Kidney capillary endothelial cell (primary cell): ENCODE results near the gene AADAC.
"Not testable (repeated sequence)": the region's sequence is repeated elsewhere in the genome, so short reads cannot be mapped to it uniquely, and the experiment has no call there.

Source experiments
- DNase-seq: peaks from one replicate; pipeline ENCODE4 v3.0.0-alpha.2; 2018; ENCODE audit warnings: low spot score

Gene AADAC, protein sequence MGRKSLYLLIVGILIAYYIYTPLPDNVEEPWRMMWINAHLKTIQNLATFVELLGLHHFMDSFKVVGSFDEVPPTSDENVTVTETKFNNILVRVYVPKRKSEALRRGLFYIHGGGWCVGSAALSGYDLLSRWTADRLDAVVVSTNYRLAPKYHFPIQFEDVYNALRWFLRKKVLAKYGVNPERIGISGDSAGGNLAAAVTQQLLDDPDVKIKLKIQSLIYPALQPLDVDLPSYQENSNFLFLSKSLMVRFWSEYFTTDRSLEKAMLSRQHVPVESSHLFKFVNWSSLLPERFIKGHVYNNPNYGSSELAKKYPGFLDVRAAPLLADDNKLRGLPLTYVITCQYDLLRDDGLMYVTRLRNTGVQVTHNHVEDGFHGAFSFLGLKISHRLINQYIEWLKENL

DNA sequence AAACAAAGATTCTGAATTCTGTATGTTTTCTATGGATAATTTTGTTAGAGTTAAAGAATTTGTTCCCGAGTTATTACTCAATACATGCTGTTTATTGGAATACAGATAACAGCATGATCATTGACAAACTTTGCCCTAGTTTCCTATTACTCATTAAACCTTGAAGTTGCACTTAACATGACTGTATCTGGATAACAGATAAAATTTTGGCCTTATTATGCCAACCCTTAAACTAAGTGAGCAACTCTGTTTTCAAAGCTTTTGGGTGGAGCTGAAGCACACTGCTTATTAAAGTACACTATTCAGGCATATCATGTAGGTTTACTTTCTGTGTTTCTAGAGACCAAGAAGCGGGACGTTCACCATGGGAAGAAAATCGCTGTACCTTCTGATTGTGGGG is at the start of gene AADAC:
AADAC (plus strand) TSS at position 318 of the 400 bp plus-strand sequence; CDS start at position 365, 47 bp downstream.
- no peak for DNase-seq

DNA sequence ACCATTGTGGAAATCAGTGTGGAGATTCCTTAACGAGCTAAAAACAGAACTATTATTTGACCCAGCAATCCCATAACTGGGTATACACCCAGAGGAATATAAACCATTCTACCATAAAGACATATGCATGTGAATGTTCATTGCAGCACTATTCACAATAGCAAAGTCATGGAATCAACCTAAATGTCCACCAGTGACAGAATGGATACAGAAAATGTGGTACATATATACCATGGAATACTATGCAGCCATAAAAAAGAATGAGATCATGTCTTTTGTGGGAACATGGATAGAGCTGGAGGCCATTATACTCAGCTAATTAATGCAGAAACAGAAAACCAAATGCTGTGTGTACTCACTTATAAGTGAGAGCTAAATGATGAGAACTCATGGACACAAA is 49.2 kb upstream of the AADAC start:
- DNase-seq, result not testable (repeated sequence)

DNA sequence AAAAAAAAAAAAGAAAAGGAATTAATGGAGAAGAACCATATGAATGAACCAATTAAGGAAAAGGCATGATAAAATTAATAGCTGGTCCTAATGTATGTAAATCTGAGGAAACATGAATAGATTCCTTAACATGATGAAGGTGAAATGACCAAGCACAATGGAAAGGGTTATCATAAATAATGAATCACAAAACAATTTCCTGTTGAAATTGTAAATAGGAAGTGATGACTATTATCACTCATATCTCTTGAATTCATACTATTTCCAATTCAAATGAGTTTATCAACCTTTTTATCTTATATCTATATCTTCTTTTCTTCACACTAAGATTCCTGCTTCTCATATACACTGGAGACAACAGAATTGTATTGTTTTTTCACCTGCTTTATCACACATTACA is 48.2 kb upstream of the AADAC start:
- DNase-seq, result peak; percentile 70

DNA sequence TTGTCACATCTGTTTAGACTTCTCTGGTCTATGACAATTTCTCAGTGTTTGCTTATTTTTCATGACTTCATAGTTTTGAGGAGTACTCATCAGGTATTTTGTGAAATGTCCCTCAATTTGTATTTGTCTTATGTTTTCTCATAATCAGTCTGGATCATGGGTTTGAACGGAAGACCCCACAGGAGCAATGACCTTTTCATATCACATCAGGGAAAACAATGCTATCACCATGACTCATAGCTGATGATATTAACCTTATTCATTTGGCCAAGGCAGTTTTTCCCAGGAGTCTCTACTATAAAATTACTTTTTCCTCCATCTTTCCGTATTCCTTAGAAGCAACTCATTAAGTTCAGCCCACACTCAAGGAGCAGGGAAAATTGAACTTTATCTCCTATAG is 47.5 kb upstream of the AADAC start:
- DNase-seq, result peak; percentile 76

DNA sequence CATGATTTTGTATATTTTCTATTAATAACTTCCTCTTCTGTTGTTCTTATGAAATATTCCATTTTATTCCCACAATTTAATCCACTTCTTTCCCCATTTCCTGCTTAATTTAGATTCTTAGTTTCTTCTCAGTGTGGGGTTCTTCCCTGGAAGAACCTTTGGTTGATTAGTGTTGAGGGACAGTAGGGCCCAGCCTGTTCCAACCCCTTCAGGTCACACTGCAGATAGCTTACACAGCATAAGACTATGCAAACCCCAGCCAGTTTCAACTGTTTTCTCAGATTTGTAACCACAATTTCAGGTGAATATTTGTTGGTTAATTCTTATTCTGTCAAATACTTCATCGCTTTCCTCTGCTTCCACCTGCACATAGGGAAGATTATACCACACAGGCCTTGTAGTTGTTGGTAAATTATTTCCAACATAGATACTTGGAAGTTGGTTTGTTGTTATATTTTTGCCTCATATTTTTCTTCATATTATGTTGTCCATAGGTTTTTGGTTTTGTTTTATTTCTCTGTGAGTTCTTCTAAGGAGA is 45.5 kb upstream of the AADAC start:
- DNase-seq, result no peak

DNA sequence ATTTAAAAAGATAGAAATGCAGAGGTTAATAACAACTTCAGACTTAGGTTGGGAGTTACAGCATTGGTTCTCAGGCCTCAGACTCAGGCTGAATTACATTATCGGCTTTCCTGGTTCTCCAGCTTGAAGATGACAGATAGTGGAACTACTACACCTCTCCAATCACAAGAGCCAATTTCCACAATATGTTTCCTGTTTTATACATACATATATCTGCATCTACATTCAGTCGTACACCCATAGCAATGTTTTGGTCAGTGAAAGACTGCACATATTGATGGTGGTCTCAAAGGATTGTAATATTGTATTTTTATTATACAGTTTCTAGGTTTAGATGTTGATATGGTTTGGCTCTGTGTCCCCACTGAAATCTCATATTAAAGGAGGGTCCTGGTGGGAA is 44.7 kb upstream of the AADAC start:
- DNase-seq, result no peak

DNA sequence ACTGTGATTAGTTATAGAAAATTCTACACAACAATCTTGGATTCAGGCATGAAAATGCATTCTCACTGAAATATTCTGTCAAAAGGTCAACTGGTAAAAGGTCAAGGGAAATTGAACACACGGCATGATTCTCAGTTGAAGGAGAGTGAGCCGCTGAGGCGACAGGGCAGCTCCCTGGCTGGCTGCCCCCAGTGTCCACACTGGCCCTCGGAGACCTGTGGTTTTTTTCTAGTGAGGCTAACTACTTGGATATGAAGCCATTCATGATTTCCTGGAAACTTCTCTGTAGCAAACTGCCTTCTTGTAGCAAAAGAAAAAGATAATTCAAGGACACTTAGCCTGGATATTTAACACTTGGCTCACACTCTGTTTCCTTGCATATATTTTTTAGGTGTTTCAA is 43.0 kb upstream of the AADAC start:
- no peak for DNase-seq

DNA sequence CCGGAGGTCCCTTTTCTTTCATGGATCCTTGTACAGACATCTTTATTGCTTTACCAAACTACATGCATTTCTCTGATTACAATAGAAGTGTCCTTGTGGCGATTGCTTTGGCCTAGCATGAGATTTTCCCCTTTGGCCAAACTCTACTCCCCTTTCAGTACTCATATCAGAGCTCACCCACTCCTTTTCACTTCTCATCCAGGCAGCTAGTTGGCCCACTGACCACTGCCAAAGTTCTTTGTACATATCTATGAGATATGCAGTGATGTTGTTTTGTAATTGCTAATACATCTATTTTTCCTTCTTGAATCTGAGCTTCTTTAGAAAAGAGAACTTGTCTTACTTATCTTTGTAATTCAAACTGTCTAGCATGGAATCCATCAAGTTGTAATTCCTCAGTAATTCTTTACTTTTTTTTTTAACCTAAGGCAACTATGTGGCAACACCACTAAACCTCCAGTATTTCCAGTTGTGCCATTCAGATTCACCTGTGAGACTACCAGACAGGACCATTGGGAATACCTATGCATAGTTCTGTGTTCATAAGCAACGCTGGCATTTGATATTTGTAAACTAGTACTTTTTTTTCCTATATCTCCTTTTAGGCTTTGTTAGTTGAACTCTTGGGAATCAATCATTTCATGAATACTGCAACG is 41.0 kb upstream of the AADAC start:
- DNase-seq, result no peak

DNA sequence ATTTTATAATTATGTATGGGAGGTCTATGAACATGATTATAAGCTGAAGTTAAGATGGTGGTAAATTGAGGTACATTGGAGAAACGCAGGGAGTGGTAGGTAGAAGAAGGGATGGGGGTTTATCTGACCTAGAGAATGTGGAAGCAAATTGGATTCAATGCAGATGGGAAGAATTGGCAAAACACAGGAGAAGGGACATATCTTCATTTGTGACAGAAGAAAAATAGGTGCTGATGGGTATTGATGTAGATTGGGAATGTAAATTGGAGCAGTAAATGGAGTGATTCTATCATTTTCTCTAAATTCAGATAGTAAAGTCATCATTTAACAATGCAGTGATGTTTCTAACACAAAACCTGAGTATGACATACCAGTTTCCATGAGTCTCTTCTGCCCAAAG is 39.7 kb upstream of the AADAC start:
- DNase-seq, result no peak

DNA sequence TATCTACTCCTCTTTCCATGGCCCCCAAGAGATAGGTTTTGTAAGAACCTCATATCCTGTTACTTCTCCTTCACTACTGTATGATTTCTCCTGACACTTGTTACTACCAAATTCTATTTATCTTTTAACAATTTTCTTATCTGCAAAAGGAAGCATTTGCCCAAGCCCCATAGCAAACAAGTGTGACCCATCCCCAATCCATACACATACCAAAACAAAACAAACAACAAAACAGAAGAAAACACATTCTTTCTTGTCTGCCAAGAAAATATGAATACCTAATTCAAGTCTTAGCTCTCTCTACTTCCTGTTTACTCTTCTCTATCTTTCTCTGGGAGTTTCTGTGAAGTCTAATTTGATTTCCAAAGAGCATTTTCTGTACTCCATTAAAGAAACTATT is 39.0 kb upstream of the AADAC start:
- no peak for DNase-seq

DNA sequence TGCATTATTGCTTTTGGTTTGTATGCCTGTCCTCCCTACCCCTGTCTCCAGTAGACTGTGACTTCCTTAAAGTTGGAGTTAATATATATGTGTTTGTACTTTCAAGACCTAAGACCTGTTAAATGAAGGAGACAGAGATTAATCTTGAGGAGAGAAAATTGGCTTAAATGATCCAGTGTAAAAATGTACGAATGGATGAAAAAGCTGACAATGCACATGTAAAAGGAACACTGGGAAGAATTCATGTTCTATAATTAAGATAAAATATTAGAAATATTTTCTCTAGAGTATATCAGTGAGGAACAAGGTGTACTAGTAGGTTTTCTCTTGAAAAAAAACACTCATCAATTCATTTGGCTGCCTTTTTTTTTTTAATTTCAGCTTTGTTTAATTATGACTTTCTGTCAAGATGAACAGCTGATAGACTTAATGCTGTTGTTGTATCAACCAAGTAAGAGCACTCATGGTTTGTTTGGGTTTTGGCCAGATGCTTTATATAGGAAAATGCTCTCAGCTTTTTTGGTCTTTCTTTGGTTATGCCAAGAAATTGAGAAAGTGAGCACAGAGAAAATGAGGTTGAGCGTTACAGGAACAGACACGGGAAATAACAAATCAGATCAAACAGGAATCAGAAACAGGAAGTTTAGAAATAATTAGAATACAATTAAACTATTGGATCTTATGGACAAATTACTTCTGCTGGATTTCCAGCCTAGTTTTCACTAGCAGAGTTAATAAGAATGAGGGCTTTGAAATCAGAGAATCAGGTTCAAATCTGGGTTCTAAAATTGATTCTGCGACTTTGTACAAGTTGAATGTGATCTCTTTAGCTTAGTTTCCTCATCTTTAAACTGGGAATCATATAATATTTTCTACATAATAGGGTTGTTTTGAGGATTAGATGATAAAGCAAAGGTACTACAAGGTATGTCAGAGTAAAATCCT is 38.3 kb upstream of the AADAC start:
- no peak for DNase-seq

DNA sequence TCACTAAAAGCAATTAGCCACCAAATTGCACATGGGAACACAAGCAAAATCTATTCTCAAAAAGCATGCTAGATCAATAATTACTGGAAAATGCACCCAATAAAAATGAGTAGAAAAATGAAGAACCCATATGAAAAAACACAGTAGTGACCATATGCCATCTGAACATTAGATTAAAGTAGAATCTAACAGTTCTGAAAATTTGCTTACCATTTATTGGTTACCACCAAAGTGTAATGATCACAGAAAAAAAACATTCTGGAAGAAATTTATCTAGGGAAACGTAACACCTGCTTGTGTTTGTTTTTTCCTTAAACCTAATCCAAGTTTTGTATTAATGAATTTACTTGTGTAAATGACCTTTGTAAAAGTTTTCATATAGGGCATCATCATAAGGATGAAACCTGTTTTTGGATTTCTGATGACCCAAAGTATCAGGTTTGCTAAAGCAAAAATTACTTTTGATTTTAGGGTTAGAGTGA is 37.6 kb upstream of the AADAC start:
- no peak for DNase-seq

DNA sequence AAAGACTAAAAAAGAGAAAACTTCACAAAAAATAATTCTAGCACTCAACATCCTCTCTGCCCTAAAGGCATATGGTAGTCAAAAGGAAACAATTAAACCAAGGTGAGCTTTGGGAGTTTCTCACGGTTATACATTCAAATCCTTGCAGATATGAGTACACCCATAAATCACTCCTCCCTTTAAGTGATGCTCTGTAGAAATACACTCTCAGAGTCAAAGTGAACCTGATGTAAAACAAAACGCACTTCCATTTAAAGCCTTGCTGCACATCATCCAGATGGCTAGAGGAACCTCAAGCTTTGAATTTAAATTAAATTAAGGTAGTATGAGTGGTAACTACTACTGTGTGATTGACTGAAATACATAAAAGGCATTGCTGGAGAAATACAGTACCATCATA is 36.0 kb upstream of the AADAC start:
- DNase-seq, result no peak

DNA sequence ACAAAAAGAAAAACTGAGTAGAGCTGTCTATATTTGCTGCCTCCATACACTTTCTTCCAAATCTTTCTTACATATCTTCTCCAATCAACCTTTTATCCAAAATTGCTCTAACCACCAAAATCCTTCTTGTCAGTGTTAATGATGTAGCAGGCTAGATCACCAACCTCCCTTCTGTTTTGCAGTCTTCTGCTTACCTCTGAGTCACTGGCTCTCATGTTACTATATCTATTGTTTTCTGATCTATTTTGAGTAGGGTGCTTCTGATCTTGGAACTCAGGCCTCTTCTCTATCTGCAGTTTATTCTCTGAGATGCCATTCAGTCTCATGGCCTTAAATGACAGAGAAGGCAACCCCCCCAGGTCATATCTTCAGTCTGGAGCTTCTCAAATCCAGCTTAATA is 26.3 kb upstream of the AADAC start:
- DNase-seq, result no peak

DNA sequence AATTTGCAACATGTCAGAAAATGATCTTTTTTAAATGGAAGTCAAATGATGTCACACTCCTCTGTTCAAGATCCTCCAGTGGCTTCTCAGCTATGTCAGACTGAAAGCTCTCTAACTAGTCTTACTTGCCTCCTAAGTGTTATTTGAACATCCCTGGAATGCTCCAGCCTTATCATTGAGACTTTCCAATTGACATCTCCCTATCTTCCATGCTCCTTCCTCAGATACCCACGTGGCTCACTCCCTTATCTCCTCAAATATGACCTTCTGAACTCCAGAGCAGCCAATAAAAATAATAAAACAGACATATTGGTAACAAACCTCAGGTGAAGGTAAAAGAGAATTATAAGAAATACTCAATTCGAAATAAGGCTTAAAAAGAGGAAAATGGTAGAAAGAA is 25.5 kb upstream of the AADAC start:
- DNase-seq, result no peak

DNA sequence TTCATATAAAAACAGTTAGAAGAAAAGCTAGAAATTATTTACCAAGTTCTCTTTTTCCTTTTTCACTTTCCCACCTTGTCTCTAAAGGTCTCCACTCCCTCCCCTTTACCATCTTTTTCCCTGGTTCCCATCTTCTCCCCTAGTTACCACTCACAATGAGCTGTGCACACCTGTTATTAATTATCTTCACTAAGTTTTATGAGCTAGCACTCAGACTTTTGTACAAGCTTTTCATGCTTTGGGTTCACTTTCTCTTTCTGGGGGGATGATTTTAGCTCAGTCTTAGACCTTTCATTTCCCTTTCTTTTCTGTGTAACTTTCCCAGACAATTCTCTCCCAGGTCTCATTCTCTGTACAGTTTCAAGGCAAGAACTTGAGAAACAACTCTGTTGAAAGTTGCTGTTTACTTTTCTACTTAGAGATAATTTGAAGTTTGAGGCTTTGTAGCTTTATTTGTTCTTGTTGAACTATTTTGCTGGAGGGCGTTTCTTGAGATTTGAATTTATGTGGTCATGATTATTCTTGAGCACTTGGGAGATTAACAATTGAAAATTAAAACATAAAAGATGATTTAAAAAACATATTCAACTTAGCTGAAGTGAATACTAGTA is 24.0 kb upstream of the AADAC start:
- no peak for DNase-seq

DNA sequence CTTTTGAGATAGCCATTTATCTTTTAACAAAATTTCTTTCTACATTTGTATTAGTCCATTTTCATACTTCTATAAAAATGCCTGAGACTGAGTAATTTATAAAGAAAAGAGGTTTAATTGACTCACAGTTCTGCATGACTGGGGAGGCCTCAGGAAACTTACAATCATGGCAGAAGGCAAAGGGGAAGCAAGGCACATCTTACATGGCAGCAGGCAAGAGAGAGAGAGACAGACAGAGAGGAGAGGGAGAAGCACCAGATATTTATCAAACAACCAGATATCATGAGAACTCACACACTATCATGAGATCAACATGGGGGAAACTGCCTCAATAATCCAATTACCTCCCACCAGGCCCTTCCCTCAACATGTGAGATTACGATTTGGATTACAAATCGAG is 23.2 kb upstream of the AADAC start:
- DNase-seq, result not testable (repeated sequence)

DNA sequence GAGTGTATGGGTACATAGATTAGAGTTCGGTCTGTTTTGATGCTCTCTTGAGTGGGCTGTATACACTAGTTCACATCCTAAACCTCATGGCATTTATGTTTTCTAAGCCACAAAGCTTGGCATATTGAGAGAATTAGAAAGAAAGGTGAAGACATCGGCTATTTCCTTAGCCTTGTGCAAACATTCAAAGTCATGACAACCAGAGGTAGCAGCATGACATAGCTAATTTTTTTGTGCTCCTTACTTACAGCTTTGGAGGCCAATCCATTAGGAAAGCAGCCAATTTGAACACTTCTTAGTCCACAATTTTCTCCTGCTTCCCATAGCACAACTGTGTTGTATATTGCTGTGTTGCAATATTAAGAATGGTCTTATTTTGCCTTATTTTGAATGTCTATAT is 21.5 kb upstream of the AADAC start:
- no peak for DNase-seq

DNA sequence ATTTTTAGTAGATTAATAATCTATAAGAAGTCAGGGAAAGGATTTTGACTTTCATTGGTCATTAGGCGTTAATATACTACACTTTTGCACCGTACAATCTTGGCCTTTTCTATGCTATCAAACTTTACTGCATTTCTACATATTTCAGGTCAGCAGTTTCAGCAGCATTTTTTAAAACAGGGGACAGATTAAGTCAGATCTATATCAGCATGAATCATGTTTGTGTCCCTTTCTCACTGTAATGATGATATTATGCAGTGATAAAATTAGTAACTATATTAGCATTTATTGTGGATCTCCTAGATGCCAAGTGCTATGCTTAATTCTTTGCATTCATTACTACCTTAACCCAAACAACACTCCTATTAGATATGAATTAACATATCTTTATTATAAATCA is 20.3 kb upstream of the AADAC start:
- no peak for DNase-seq

DNA sequence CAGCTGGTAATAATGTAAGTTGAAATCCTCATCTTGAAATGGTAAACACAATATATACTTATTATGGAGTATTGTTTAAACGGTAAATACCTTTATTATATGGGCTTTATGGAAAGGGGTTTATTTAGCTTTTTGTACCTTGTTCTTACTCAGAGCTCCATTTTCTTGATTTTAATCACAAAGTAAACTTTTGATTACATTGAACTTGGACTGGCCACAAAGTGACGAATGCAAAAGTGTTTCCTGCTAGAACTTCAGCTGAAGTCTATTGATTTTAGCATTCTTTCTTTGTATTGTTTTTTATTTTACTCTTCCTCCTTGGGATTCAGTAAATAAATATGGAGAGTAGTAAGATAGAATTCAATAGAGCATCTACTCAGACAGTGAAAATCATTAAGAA is 19.8 kb upstream of the AADAC start:
- no peak for DNase-seq

DNA sequence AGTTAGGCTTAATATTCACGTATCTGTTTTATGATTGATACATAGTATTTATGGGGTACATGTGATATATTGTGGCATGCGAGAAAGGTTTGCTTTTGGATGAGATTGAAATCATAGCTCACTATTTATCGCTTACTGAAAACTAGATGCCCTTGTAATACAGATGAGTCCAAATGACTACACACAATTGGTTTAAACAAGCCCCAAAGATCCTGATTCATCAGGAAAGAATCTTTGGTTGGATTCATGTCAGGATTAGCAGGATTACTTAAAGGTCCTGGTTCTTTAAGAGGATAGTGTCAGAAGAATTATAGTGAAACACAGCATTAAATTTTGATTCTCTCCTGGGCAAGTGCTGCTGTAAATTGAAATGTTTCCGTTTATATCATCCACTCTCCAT is 18.6 kb upstream of the AADAC start:
- no peak for DNase-seq
